Measurements from ENCODE around the gene NLGN1. TPM values are rescaled to one million over a fixed set of nuclear protein-coding genes. Genes with fewer than 3 reads are reported as not detected.

The NLGN1 gene
- polyA plus RNA-seq, 3 donors: 2.2 to 4.8 (median 2.2) TPM

DNA sequence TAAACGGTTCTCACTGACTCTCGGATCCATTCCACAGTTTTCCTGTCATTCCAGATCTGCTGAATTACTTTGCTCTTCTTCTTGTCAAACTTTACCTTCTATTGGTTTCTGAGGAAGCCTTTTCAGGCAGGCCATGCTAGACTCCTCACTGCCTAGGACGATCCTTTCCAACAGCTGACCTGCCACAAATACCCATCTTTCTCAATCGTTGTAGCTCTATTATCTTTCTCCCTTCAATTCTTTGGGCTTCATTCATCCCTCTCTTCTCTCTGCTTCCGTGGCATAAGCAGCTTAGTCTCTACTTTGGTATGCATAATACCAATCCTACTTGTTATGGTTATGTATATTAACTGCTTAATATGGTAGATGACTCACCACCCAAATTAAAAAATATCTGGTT is 421.8 kb downstream of the NLGN1 start:
- DNase-seq (ENCODE audit: low read depth in 3 of 3, low spot score in 2 of 3): no peak

DNA sequence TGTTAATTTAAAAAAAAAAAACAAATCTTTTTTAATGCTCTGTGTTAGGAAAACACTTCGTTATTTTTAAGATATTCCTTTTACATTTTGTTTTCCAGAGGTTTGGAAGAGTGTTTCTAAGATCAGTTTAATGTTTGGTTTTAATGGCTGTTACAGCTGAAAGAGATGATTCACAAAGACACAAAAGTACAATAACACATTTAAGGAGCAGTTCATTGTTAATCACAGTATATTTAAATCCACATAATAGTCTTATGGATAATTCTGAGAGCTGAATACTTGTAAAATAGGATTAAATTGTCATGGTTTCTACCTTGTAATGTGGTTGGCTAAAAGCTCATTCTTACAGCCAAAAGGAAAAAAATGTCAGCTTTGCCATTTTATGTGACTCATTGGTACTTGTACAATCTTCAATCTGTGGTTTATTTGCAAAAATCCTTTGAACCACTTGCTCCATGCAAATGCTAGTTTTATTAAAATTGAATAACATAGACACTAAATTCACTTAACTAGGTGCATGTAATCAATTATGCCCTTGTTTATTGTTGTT is 426.4 kb downstream of the NLGN1 start:
- no peak for DNase-seq (ENCODE audit: low read depth in 3 of 3, low spot score in 2 of 3)

DNA sequence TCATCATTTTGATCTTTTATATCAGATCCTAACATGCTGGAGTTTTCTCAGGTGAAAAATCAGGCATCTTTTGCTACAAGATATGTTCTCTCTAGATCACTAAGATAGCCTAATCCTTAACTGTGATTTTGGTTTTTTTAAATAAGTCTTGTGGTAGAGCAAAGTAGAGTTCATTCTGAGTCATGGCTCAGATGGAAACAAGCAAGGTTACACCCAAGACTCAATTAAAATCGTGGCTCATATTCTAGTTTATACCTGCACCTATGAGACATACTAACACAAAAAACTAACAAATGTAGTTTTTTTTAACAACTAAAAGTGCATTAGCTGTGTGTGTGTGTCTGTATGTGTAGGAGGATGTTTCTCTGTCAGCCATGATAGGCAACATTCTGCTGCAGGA is 428.2 kb downstream of the NLGN1 start:
- no peak for DNase-seq (ENCODE audit: low read depth in 3 of 3, low spot score in 2 of 3)

DNA sequence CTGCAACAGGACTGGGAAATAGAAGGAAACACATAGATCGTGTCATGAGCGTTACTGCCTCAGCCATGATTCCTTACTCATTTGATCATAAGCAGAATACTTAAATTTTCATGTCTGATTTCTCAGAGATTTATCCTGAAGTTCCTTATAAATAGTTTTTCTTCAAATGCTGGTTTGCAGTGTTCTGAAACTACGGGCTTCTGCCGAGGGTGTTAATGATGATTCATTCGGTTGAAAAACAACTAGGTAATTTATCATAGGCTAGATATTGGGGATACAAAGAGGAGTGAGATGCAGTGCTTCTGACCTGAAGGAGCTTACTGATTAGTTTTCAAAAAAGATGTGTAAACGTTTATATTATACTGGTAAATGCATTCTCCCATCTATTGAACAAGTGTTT is 428.9 kb downstream of the NLGN1 start:
- DNase-seq (ENCODE audit: low read depth in 3 of 3, low spot score in 2 of 3): no peak

DNA sequence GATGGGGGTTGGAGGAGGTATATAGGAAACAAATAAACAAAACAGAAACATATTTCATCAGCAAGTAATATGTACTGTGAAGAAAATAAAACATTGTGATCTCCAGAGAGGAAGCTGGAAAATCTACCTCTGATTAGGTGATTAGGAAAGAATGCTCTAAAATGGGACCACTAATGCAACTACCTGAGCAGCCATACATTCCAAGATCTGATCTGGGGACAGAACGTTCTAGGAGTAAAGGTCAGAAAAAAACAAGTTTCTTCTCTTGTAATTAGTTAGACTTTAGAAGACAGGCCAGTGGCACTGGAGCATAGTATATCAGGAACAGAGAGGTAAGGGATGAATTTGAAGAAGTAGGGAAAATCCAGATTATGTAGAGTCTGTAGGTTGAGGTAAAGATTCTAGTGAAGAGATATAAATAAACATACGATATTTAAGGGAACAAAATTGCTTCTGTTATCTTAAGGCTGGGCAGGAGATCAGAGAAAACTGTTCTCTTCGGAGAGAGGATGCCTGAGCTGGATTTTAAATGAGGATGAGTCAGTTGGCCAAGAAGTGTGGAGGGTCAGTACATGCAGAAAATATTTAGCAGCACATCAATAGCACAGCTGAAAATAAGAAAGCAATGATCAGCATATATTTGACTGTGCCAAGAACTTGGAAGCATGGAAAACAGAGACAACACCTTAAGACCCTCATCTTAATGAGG is 429.5 kb downstream of the NLGN1 start:
- no peak for DNase-seq (ENCODE audit: low read depth in 3 of 3, low spot score in 2 of 3)

DNA sequence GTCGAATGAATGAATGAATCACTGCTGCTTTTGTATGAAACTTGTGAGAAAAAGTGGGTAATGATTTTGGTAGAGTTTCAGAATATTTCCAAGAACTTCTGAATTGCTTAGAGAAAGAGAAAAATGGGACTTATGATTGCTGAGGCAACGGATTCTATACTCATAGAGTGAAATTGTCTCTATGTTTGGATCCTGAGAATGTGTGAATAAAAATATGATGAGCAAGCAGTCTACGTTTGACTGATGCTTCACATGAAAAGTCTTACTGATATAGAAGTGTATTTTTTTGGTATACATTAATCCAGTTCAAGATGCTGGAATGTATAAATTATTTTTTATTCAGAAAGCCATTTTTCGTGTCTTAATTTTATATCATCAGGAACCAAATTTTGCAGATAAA is 441.1 kb downstream of the NLGN1 start:
- DNase-seq (ENCODE audit: low read depth in 3 of 3, low spot score in 2 of 3): no peak

DNA sequence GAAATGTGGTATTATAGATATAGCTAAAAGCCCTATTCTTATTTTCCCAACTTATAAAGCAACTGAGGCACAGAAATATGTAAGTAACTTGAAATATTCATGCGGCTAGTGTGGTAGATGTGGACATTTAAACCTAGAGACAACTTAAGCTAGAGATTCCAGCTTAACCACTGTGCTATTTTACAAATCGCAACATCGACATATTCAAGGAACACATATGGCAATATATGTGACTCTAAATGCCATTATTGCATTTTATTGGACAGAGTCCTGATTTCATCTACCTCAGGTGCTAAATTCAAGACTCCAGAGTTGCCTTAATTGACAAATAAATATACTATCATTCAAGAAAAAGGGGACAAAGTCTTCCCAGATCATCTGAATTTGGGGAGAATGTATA is 442.3 kb downstream of the NLGN1 start:
- DNase-seq (ENCODE audit: low read depth in 3 of 3, low spot score in 2 of 3): no peak

DNA sequence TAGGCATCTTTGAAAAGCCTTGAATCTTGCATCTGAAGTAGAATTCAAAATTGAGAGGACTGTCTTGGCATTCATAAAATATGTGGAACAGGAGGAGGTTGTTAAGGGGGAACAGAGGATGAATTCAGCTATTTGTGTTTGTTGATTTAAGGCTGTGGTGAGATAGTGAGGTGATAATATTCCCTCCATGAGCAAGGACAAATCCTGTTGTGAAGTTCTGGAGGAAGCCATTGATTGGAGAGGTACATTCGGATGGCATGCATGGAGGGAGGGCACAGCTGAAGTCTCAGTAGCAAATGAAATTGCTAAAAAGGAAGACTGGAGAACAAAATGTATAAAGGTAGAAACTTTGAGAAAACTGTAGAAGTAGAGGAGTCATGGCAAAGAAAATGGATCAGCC is 443.8 kb downstream of the NLGN1 start:
- DNase-seq (ENCODE audit: low read depth in 3 of 3, low spot score in 2 of 3): no peak

DNA sequence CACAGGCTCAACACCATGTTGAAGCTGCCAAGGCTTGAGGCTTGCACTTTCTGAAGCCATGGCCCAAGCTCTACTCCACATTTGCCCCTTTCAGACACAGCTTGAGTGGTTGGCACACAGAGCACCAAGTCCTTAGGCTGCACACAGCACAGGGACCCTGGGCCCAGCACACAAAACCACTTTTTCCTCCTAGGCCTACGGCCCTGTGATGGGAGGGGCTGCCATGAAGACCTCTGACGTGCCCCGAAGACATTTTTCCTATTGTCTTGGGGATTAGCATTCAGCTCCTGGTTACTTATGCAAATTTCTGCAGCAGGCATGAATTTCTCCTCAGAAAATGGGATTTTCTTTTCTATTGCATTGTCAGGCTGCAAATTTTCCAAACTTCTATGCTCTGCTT is 445.5 kb downstream of the NLGN1 start:
- no peak for DNase-seq (ENCODE audit: low read depth in 3 of 3, low spot score in 2 of 3)

DNA sequence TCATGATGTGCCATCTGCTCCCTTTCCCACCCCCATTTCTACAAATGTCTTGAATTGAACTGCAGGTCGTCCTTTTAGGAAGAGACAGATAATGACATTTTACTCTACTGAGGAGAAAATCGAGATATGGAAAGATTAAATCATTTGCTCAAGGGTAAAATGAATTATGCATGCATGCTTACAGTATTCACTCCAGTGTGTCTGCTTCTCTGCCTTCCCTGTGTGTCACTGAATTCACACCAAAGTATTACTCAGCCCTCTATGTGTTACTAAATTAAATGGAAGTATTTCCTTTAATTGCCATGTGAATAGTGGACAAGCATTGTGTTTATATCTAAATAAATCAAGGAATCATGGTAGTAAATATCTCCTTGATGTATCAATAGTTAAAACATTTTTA is 449.0 kb downstream of the NLGN1 start:
- DNase-seq (ENCODE audit: low read depth in 3 of 3, low spot score in 2 of 3): no peak

DNA sequence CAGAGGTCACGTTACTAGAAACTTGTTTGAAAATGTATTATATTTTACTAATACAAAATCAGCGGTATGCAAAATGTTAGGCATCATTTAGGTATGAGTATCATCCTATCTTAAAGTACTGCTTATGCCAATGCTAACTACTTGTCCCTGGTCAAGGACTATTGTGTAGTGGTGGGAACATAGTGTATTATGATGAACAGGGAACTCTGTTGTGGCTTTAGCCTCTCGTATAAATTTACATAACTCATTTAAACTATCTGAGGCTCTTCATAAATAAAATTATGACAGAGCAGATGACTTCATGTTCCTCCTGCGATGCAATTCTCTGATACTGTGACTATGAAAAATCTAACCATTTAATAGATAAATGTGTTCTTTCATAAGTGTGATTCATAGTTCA is 451.9 kb downstream of the NLGN1 start:
- DNase-seq (ENCODE audit: low read depth in 3 of 3, low spot score in 2 of 3): no peak

DNA sequence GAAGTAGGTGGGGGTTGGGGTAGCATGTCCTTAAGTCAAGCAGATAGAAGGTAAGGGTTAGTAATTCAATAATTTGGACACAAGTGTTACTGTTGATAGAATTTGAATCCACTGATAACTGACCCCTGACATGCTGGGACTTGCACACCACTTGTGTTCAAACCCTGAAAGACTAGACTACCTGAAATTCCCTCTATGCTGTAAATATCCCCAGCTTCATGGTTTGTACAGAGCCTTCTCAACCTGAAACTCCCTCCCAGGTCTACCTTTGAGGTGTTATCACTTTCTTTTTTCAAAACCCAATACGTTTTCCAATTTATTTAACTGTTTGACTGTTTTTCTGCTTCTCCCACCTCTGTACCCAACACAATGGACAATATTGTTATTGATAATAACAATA is 459.6 kb downstream of the NLGN1 start:
- no peak for DNase-seq (ENCODE audit: low read depth in 3 of 3, low spot score in 2 of 3)

DNA sequence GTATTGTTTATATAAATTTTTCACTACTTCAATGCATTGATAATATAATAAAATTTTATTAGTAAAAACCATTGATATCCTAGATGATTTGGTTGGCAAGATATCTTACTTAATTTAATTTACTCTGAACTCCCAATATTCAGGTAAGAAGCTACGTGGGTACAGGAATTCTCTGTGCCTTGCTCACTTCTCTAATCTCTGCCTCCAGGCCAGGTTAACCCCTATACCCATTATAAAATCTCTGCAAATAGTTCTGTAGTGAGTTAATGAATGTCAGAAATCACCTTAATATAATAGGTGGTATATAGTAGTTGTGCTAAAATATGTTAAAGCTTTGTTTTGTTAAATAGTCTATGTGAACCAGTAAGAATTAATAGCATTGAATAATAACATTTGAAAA is 465.2 kb downstream of the NLGN1 start:
- no peak for DNase-seq (ENCODE audit: low read depth in 3 of 3, low spot score in 2 of 3)

DNA sequence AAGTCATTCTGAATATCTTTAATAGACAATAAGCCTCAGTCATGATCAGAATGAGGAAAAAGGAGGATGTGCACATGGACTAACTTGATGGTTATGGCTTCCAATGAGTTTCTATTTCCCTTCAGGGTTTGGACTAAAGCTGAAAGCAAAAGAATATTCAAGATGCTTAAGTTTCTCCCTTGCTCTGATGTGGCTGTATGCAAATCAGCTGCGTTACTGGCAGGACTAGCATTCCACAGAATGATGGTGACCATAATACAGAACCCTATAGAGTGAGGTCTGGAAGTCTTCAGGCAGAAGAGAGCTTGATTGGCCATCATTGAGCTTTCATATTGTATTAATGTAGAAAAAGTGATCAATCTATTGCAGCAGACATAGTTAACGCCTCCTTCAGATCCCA is 466.0 kb downstream of the NLGN1 start:
- no peak for DNase-seq (ENCODE audit: low read depth in 3 of 3, low spot score in 2 of 3)

DNA sequence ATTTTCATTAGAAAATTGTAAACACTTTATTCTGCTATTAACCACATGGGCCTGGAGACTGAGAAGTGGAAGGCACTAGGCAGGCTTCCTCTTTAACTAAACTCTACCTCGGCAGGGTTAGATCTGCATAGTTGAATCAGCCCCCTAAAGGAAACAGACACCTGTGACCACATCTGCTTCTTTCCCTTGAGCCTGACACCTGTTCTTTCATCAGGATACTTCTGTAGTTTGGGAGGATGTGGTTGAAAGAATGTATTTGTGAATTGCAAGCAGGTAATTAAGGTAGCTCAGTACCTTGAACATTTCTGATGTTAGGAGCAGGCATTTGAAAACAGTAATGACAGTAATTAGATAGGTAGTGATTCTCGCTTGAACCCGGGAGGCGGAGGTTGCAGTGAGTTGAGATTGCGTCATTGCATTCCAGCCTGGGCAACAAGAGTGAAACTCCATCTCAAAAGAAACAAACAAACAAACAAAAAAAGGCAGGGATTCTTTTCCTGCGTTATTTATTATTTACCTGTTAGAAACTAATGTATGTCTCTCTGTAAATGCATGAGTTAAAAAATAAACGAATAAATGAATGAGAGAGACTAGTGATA is 468.5 kb downstream of the NLGN1 start:
- DNase-seq (ENCODE audit: low read depth in 3 of 3, low spot score in 2 of 3): no peak

DNA sequence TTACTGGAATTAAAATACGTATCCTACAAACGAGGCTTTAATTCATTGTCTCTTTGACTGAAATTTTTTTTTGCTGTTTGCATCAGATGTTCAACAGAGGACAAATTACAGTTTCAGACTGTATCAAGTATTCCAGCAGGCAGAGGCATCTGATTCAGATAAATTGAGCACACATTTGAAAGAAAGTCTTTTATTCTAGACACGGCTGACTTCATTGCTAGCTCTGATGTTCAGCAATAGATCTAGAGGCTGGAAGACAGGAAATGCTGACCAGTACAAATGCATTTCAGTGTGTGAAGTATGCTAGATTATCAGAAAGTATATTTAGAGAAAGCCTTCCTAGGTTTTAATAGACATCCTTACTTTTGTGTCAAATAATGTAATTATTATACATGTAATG is 472.2 kb downstream of the NLGN1 start:
- DNase-seq (ENCODE audit: low read depth in 3 of 3, low spot score in 2 of 3): no peak

DNA sequence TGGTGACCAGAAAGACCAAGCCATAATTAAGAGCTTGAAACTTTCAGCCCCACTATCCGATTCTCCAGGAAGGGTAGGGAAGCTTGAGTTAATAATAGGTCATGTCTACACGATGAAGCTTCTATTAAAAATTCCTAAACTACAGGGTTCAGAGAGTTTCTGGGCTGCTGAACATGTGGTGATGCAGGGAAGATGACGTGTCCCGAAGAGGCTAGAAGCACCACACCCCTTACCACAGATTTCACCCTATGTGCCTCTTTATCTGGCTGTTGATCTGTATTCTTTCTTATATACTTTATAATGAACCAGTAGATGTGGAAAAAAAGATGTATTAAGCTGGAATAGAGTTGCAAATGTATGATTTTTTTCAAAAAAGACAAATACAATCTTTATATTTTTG is 473.4 kb downstream of the NLGN1 start:
- no peak for DNase-seq (ENCODE audit: low read depth in 3 of 3, low spot score in 2 of 3)

DNA sequence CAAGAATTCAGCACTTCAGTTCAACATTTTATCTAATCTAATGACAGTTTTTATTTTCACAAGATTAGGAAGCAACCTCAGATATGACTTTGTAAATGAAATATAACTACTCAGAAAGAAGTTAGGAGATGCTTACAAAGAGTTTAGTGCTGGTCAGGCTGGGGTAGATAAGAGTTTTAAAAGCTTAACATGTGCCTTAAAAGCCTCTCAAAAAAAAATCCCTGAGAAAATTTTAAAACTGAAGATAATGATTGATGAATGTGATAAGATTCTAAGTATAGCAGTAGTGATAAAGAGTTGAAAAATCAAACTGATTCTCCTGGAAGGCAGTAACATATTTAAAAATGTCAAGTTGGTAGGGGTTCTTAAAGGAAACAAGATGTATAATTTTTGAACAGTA is 478.2 kb downstream of the NLGN1 start:
- DNase-seq (ENCODE audit: low read depth in 3 of 3, low spot score in 2 of 3): no peak

DNA sequence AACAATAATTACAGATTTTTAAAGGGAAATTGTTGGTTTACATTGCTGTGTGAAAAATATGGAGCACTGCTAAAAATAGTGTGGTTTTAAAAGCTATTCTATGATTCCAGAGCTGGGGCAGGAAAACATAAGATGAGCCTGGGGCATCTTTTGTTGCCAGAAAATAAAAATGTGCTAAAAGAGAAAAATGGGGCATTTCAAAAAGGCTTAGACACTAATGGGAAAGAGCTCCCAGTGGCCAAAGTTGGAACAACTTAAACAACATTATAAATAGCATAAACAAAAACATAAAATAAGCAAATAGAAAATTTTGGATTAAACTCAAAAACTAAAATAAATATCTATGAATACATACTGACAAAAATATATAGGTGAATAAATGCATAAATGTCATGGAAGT is 478.9 kb downstream of the NLGN1 start:
- DNase-seq (ENCODE audit: low read depth in 3 of 3, low spot score in 2 of 3): no peak

DNA sequence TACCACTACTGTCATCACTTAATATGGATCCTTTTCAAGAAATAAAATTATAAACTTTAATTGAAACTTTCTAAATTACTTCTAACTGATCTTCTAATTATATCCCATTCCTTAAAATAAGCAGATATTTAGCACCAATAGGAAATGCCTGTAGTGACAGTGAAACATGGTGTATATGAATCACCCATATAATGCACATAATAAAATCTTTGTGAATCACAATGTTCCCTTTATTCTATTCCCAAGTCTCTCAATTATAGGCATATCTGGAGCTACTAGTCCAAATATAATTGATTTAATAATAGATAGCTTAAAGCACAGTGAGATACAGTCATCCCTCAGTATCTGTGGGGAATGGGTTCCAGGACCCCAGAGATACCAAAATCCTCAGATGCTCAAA is 490.3 kb downstream of the NLGN1 start:
- DNase-seq (ENCODE audit: low read depth in 3 of 3, low spot score in 2 of 3): no peak

DNA sequence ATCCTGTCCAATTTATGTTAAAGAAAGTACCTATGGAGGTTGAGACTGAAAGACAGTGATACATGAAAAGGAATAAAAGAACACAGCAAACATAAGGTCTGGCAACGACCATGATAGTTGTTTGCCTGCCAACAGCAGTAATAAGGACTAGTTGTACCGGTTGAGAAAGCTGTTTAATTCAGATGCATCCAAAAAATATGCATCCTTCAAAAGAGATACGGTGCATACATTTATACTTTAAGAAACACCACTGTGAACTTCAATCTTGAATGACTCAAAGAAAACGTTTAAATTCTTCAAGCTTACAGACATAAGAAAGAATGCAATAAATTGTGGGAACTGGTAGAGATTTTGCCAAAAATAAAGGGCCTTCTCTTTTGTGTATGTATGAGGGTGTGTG is 492.1 kb downstream of the NLGN1 start:
- DNase-seq (ENCODE audit: low read depth in 3 of 3, low spot score in 2 of 3): no peak

DNA sequence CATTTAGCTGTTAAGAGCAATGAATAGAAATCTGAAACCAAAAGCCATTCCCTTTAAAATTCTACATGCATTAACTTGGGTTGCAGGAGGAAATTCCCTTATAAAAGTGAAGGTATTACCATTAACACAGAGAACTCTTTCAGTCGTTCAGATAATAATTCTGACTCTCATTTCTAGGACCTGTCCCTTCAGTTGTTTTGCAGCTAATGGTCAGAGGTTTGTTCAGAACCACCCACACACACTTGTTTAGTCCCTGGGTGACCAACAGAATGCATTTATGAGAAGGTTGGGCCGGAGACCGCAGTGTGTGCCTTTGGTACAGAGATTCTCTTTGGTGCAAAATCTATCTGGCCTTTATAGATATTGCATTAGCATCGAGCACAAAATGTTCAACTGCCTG is 492.5 kb downstream of the NLGN1 start:
- DNase-seq (ENCODE audit: low read depth in 3 of 3, low spot score in 2 of 3): no peak
